Left lung (tissue), 10 donors: Measurements from ENCODE around the gene PLA2G2D. TPM values are rescaled to one million over a fixed set of nuclear protein-coding genes. Genes with fewer than 3 reads are reported as not detected.

Experiments
- ATAC-seq: fragments of 200-7000 bp; cut with Tn5 transposase; one replicate; pipeline ENCODE4 v1.9.1; 2020; ENCODE audit warnings: moderate library complexity
- DNase-seq, 4 donors: peaks; one replicate each; pipeline ENCODE4 v3.0.0-alpha.2; 2013 to 2020
- H3K27ac ChIP-seq, 2 donors: fragments of 200-600 bp; sonication (generic) in 1 of 2; one replicate each; pipeline versions ENCODE4 v1.5.0 to v1.8.0; 2020 to 2021
- H3K27me3 ChIP-seq, 2 donors: fragments of 200-600 bp; sonication (generic) in 1 of 2; one replicate each; pipeline versions ENCODE4 v1.5.0 to v1.8.0; 2020 to 2021
- H3K36me3 ChIP-seq, 2 donors: fragments of 200-600 bp; sonication (generic) in 1 of 2; one replicate each; pipeline versions ENCODE4 v1.5.0 to v1.8.0; 2020 to 2021
- H3K4me1 ChIP-seq, 2 donors: fragments of 200-600 bp; one replicate each; pipeline ENCODE4 v1.8.0; 2021
- H3K4me3 ChIP-seq, 2 donors: fragments of 200-600 bp; sonication (generic) in 1 of 2; one replicate each; pipeline versions ENCODE4 v1.5.0 to v1.8.0; 2020 to 2021; ENCODE audit warnings: mild to moderate bottlenecking in 1 of 2
- H3K9me3 ChIP-seq, 2 donors: fragments of 200-600 bp; sonication (generic) in 1 of 2; one replicate each; pipeline versions ENCODE4 v1.5.0 to v1.8.0; 2020 to 2021
- intact Hi-C, 2 donors: fragments of 100-400 bp; cut with DNase I; formaldehyde crosslinking; loops; one replicate each; pipeline versions ENCODE4 v1.11.2 to v1.14.2; 2022
- polyA plus RNA-seq, 6 donors: library from polyadenylated mRNA; unstranded; fragments of 120-200 nt; gene quantifications; one replicate each; pipeline ENCODE4 v1.2.1, GENCODE V29; 2013; ENCODE audit not compliant: insufficient read length in 6 of 6
- total RNA-seq, 2 donors: library from RNA; stranded (reverse); fragmentation: NEBNext Ultra II Directional; extraction: Animal tissue kit (Norgen Biotek cat#: 25700); gene quantifications; one replicate each; pipeline ENCODE4 v1.2.1, GENCODE V29; 2021
- TF ChIP-seq, protein P1 (sequence below), 2 donors: fragments of 200-600 bp; sonication (generic) in 1 of 2; IDR thresholded peaks; one replicate each; pipeline versions ENCODE4 v1.5.0 to v1.8.0; 2021; ENCODE audit warnings: antibody characterized with exemption in 2 of 2
- donor health status: DM: no; HTN: yes; CAD: no.
- donor health status: DM: no; HTN: no; CAD: no.

PLA2G2D gene
- total and polyA plus RNA-seq, 8 donors = 0.07 to 0.15 (median 0.09) TPM; not detected in 3

DNA sequence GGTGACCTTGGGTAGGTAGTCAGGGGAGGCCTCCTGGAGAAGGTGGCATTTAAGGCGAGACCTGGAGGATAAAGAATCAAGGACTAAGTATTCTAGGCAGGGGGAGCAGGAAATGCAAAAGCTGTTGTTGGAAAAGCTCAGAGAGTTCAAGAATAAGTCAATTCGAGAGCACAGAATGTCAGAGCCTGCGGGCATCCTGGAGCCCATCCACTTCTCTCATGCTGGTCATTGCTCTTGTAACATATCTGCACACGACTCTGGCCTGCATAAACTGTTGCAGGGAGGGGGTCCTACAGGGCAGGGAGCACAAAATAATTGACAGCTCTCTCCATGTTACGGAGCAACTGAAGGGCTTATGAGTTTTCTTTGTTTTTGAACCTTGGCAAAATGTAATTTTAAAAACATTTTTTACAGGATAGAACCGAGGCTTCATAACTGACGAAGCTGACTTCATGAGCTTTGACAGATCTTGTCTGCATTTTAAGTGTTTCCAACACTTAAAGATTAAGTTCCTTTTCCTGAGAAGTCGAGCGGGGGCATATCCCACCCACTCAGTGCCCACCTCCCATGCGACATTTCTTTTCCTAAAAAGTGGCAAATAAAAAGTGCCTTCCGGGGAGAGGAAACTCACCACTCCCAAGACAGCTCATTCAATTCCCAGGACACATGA is 45.1 kb downstream of the PLA2G2D start:
- no peak for ATAC-seq
- intact Hi-C loops = no loop called here

GRCh38 chr1:20073256-20073655 is 46.1 kb downstream of the PLA2G2D start:
- H3K9me3 ChIP-seq = no peaks in the 10 kb centered on the region
- H3K27me3 ChIP-seq = peaks cover 0 to 5% of the 10 kb centered on the region in 2 donors
- ATAC-seq (no peak), DNase-seq (no peak)
- TF ChIP-seq, protein P1, sequence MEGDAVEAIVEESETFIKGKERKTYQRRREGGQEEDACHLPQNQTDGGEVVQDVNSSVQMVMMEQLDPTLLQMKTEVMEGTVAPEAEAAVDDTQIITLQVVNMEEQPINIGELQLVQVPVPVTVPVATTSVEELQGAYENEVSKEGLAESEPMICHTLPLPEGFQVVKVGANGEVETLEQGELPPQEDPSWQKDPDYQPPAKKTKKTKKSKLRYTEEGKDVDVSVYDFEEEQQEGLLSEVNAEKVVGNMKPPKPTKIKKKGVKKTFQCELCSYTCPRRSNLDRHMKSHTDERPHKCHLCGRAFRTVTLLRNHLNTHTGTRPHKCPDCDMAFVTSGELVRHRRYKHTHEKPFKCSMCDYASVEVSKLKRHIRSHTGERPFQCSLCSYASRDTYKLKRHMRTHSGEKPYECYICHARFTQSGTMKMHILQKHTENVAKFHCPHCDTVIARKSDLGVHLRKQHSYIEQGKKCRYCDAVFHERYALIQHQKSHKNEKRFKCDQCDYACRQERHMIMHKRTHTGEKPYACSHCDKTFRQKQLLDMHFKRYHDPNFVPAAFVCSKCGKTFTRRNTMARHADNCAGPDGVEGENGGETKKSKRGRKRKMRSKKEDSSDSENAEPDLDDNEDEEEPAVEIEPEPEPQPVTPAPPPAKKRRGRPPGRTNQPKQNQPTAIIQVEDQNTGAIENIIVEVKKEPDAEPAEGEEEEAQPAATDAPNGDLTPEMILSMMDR (IDR thresholded peaks at IDR 0.05) = no peak
- intact Hi-C loops = no loop called here
- H3K4me1 ChIP-seq = no peaks in the 10 kb centered on the region
- no peak overlapping the region for H3K27ac ChIP-seq
- no peaks in the 10 kb centered on the region for H3K36me3 ChIP-seq
- no peak overlapping the region for H3K4me3 ChIP-seq

More for the DNA sequence above, 45.1 kb downstream of the PLA2G2D start:
- H3K9me3 ChIP-seq = no peaks in the 10 kb centered on the region
- H3K27ac ChIP-seq = no peak overlapping the region
- no peak for DNase-seq
- H3K27me3 ChIP-seq = peaks cover 0 to 5% of the 10 kb centered on the region in 2 donors
- H3K4me3 ChIP-seq = no peak overlapping the region
- H3K4me1 ChIP-seq = no peaks in the 10 kb centered on the region
- TF ChIP-seq, protein P1 (IDR thresholded peaks at IDR 0.05) = no peak
- H3K36me3 ChIP-seq = no peaks in the 10 kb centered on the region

- TF ChIP-seq, protein P1 (IDR thresholded peaks at IDR 0.05) = no peak
Observed at GRCh38 chr1:20072771-20073170, 46.6 kb downstream of the PLA2G2D start.

GRCh38 chr1:20071416-20071815 is 47.9 kb downstream of the PLA2G2D start:
- peaks cover 0 to 7% of the 10 kb centered on the region in 2 donors for H3K27me3 ChIP-seq
- H3K27ac ChIP-seq = no peak overlapping the region
- H3K4me3 ChIP-seq = no peak overlapping the region
- DNase-seq (no peak), ATAC-seq (no peak)
- no peaks in the 10 kb centered on the region for H3K36me3 ChIP-seq
- TF ChIP-seq, protein P1 (IDR thresholded peaks at IDR 0.05) = no peak
- intact Hi-C loops = no loop called here
- no peaks in the 10 kb centered on the region for H3K4me1 ChIP-seq
- H3K9me3 ChIP-seq = no peaks in the 10 kb centered on the region

More at GRCh38 chr1:20072771-20073170, 46.6 kb downstream of the PLA2G2D start:
- H3K27ac ChIP-seq = no peak overlapping the region
- no peak overlapping the region for H3K4me3 ChIP-seq
- peaks cover 0 to 4% of the 10 kb centered on the region in 2 donors for H3K27me3 ChIP-seq
- ATAC-seq = no peak
- no peaks in the 10 kb centered on the region for H3K36me3 ChIP-seq
- H3K9me3 ChIP-seq = no peaks in the 10 kb centered on the region
- DNase-seq = no peak
- intact Hi-C loops = no loop called here
- no peaks in the 10 kb centered on the region for H3K4me1 ChIP-seq

DNA sequence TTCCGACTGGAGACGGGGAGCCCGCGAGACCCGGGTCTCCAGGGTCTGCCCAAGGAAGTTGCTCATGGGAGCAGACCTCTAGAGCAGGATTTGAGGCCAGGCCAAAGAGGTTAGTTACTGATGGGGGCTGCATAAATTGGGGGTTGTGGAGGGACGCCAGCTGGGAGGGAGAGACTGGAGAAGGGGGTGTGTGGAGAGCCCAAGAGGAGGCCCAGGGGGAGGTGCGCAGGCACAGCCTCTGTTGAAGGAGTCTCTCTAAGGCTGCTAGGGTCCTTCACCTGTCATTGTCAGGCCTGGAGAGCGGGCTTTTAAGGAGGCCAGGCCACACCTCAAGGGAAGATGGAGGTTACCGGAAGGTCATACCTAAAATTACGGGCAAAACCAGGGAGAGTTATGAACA is 49.0 kb downstream of the PLA2G2D start:
- DNase-seq (no peak), ATAC-seq (peak; percentile 57)
- H3K27me3 ChIP-seq = peaks cover 0 to 7% of the 10 kb centered on the region in 2 donors
- TF ChIP-seq, protein P1 (IDR thresholded peaks at IDR 0.05) = no peak
- H3K9me3 ChIP-seq = no peaks in the 10 kb centered on the region
- intact Hi-C loops = no loop called here
- H3K4me3 ChIP-seq = no peak overlapping the region
- H3K36me3 ChIP-seq = no peaks in the 10 kb centered on the region
- no peaks in the 10 kb centered on the region for H3K4me1 ChIP-seq
- no peak overlapping the region for H3K27ac ChIP-seq
